Measurements from ENCODE around the gene XYLT1. TPM values are rescaled to one million over a fixed set of nuclear protein-coding genes. Genes with fewer than 3 reads are reported as not detected.

Gene XYLT1
- polyA plus RNA-seq, 1 donor (not counting 4 experiments of a cell fraction or from before 2014, with no cell fraction given), result 4.4 TPM

DNA sequence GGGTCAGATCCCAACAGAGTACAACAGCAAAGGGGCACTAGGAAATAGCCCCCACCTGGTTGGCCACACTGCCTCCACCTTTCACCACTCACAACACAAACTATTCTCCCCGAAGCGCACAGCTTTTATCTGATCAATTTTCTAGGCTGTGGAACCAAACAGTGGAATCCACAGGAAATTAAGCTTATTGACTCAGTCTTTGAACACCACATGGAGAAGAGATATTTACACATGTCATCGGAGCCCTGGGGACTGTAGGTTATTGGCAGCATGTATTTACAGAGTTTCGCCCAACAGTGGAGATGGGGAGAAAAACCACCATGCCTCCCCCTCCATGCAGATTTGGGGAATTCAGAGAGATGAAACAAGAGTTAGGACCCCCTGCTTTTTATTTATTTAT, 154.8 kb downstream of the XYLT1 start:
- H3K79me2 ChIP-seq (ENCODE audit: control insufficient read depth, insufficient read depth, low read length), result no peaks in the 10 kb centered on the region
- H3K27ac ChIP-seq (ENCODE audit: control insufficient read depth, insufficient read depth, low read length), result no peak overlapping the region
- H3K4me3 ChIP-seq (ENCODE audit: control insufficient read depth in 2 of 3, extremely low read depth in 1 of 3, insufficient read depth in 2 of 3, low read depth in 1 of 3, low read length in 3 of 3), result no peak overlapping the region
- no peaks in the 10 kb centered on the region for H3K27me3 ChIP-seq (ENCODE audit: control insufficient read depth, extremely low read depth, insufficient read depth, low read length)
- no peak overlapping the region for H2AFZ ChIP-seq (ENCODE audit: control insufficient read depth, low read length)
- H3K4me2 ChIP-seq (ENCODE audit: control insufficient read depth, extremely low read depth, insufficient read depth, low read depth, low read length), result no peak overlapping the region
- peaks cover 25% of the 10 kb centered on the region for H3K4me1 ChIP-seq (ENCODE audit: control insufficient read depth, extremely low read depth, insufficient read depth, low read length)
- DNase-seq (ENCODE audit: low read depth, low spot score) (no peak), FAIRE-seq (no peak)
- dilution Hi-C loops (cut with MboI; ENCODE audit: extremely low pct_ligation_motif_present, low sequenced_read_pairs), result no loop called here
- H3K9me1 ChIP-seq (ENCODE audit: control insufficient read depth, extremely low read depth, insufficient read depth, low read length), result peaks cover 2% of the 10 kb centered on the region
- no peaks in the 10 kb centered on the region for H3K9me3 ChIP-seq (ENCODE audit: control insufficient read depth, low read depth, low read length)
- H4K20me1 ChIP-seq (ENCODE audit: control insufficient read depth, extremely low read depth, insufficient read depth, low read length), result no peaks in the 10 kb centered on the region
- no peaks in the 10 kb centered on the region for H3K36me3 ChIP-seq (ENCODE audit: control insufficient read depth in 2 of 2, extremely low read depth in 1 of 2, insufficient read depth in 2 of 2, low read length in 2 of 2)
- TF ChIP-seq, protein P1, sequence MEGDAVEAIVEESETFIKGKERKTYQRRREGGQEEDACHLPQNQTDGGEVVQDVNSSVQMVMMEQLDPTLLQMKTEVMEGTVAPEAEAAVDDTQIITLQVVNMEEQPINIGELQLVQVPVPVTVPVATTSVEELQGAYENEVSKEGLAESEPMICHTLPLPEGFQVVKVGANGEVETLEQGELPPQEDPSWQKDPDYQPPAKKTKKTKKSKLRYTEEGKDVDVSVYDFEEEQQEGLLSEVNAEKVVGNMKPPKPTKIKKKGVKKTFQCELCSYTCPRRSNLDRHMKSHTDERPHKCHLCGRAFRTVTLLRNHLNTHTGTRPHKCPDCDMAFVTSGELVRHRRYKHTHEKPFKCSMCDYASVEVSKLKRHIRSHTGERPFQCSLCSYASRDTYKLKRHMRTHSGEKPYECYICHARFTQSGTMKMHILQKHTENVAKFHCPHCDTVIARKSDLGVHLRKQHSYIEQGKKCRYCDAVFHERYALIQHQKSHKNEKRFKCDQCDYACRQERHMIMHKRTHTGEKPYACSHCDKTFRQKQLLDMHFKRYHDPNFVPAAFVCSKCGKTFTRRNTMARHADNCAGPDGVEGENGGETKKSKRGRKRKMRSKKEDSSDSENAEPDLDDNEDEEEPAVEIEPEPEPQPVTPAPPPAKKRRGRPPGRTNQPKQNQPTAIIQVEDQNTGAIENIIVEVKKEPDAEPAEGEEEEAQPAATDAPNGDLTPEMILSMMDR (optimal IDR thresholded peaks at IDR 0.05 in 1 of 3, IDR thresholded peaks at IDR 0.05 in 1 of 3, conservative IDR thresholded peaks at IDR 0.05 in 1 of 3; ENCODE audit: extremely low read depth in 1 of 3, insufficient read depth in 2 of 3, low read length in 3 of 3), result no peak
- TF ChIP-seq EZH2 (IDR thresholded peaks at IDR 0.05; ENCODE audit: low read length), result no peak
- H3K9ac ChIP-seq (ENCODE audit: control insufficient read depth, extremely low read depth, insufficient read depth, low read length), result no peak overlapping the region

DNA sequence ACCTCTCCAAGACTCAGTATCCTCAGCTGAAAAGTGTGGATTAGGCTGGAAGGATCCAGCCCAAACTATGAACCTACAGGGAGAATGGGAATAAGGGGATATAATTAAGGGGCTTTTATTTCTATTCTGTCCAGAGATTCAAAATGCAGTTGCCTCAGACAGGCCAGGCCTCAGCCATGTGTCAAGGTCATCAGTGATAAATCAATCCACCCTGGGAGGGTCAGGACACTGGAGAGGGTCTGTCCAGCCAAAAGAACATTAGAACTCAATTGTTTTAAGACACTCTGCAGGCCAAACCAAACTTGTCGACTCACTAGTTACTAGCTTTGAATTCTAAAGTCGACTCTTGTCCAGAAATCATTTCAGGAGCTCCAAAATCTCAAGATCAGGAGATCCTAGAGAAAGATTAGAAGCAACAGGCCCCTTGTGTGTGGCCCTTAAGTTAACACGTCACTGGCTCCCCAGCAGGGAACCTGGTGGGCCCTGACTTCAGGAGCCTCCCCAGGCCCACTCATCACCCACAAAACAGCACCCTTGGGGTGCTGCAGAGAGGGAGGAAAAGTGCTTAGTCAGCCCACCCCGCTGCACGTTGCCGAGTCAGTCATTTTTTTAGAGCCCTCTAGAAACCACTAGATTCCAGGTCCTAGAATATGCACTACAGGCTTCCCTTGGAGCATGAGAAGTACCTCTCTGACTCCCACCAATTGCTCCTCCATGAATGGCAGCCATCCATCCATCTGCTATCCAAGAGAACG, 156.8 kb downstream of the XYLT1 start:
- Histone ChIP-seq H3K27me3 (ENCODE audit: control insufficient read depth, extremely low read depth, insufficient read depth, low read length) (no peaks in the 10 kb centered on the region), H3K36me3 (ENCODE audit: control insufficient read depth in 2 of 2, extremely low read depth in 1 of 2, insufficient read depth in 2 of 2, low read length in 2 of 2) (no peaks in the 10 kb centered on the region), H3K4me2 (ENCODE audit: control insufficient read depth, extremely low read depth, insufficient read depth, low read depth, low read length) (no peak overlapping the region), H3K9ac (ENCODE audit: control insufficient read depth, extremely low read depth, insufficient read depth, low read length) (no peak overlapping the region), H2AFZ (ENCODE audit: control insufficient read depth, low read length) (no peak overlapping the region), H3K4me1 (ENCODE audit: control insufficient read depth, extremely low read depth, insufficient read depth, low read length) (peaks cover 25% of the 10 kb centered on the region), H3K9me3 (ENCODE audit: control insufficient read depth, low read depth, low read length) (no peaks in the 10 kb centered on the region), H3K27ac (ENCODE audit: control insufficient read depth, insufficient read depth, low read length) (no peak overlapping the region), H3K79me2 (ENCODE audit: control insufficient read depth, insufficient read depth, low read length) (no peaks in the 10 kb centered on the region), H3K9me1 (ENCODE audit: control insufficient read depth, extremely low read depth, insufficient read depth, low read length) (peaks cover 2% of the 10 kb centered on the region), H4K20me1 (ENCODE audit: control insufficient read depth, extremely low read depth, insufficient read depth, low read length) (no peaks in the 10 kb centered on the region), H3K4me3 (ENCODE audit: control insufficient read depth in 2 of 3, extremely low read depth in 1 of 3, insufficient read depth in 2 of 3, low read depth in 1 of 3, low read length in 3 of 3) (no peak overlapping the region)
- FAIRE-seq (no peak), DNase-seq (ENCODE audit: low read depth, low spot score) (no peak)
- dilution Hi-C loops (cut with MboI; ENCODE audit: extremely low pct_ligation_motif_present, low sequenced_read_pairs), result no loop called here
- TF ChIP-seq EZH2 (IDR thresholded peaks at IDR 0.05; ENCODE audit: low read length), result no peak
- TF ChIP-seq, protein P1 (optimal IDR thresholded peaks at IDR 0.05 in 1 of 3, IDR thresholded peaks at IDR 0.05 in 1 of 3, conservative IDR thresholded peaks at IDR 0.05 in 1 of 3; ENCODE audit: extremely low read depth in 1 of 3, insufficient read depth in 2 of 3, low read length in 3 of 3), result no peak
